HepG2 (cell line): ENCODE data around the gene SEMA4A. TPM values are rescaled to one million over a fixed set of nuclear protein-coding genes. Genes with fewer than 3 reads are reported as not detected.

ENCODE experiments used
- ARID2 ChIP-seq: sonication (generic); formaldehyde crosslinking; IDR thresholded peaks from 2 replicates; pipeline ENCODE4 v1.8.1; 2022; ENCODE audit warnings: mild to moderate bottlenecking, missing genetic modification reagents, borderline replicate concordance
- ATAD3A ChIP-seq: sonication (generic); formaldehyde crosslinking; IDR thresholded peaks from 2 replicates; pipeline ENCODE4 v1.4.0; 2020; ENCODE audit warnings: missing genetic modification reagents
- SMAD3 ChIP-seq: sonication (generic); formaldehyde crosslinking; IDR thresholded peaks from 2 replicates; pipeline ENCODE4 v1.4.0; 2020; ENCODE audit warnings: missing genetic modification reagents
- ZBTB8A ChIP-seq: sonication (generic); formaldehyde crosslinking; IDR thresholded peaks from 2 replicates; pipeline ENCODE4 v1.4.0; 2020; ENCODE audit warnings: mild to moderate bottlenecking, low read depth, missing genetic modification reagents, borderline replicate concordance
- ZNF263 ChIP-seq: sonication (generic); formaldehyde crosslinking; IDR thresholded peaks from 2 replicates; pipeline ENCODE4 v1.4.0; 2020; ENCODE audit warnings: missing genetic modification reagents
- ZNF331 ChIP-seq: sonication (generic); formaldehyde crosslinking; IDR thresholded peaks from 2 replicates; pipeline ENCODE4 v1.4.0; 2020; ENCODE audit warnings: missing genetic modification reagents
- ZNF724P ChIP-seq: sonication (generic); formaldehyde crosslinking; IDR thresholded peaks from 2 replicates; pipeline ENCODE4 v1.8.0; 2022; ENCODE audit warnings: missing genetic modification reagents, borderline replicate concordance
- polyA plus RNA-seq, 8 experiments: library from polyadenylated mRNA; depleted of rRNA in 3 of 8; stranded (reverse) in 7 of 8; unstranded in 1 of 8; fragments of >200 nt; fragmentation: Illumina TruSeq in 4 of 8; extraction: Trizol in 4 of 8; gene quantifications; 2 replicates each; pipeline versions ENCODE4 v1.2.1 to v1.2.3, GENCODE V29; 2011 to 2016; ENCODE audit warnings: low read depth in 4 of 8, missing spikeins in 1 of 8, mixed read lengths in 1 of 8; ENCODE audit not compliant: insufficient read depth in 1 of 8
- total RNA-seq, 5 experiments: library from RNA; depleted of rRNA; stranded (reverse); fragments of >200 nt; fragmentation: Illumina TruSeq; extraction: Trizol; gene quantifications; 2 replicates each; pipeline ENCODE4 v1.2.3, GENCODE V29; 2016; ENCODE audit warnings: low read depth in 1 of 5
- TF ChIP-seq, protein P1 (sequence below): sonication (generic); formaldehyde crosslinking; IDR thresholded peaks from 2 replicates; pipeline ENCODE4 v1.4.0; 2020; ENCODE audit warnings: missing genetic modification reagents, borderline replicate concordance
- TF ChIP-seq, protein P2 (sequence below): IDR thresholded peaks from 2 replicates; pipeline ENCODE4 v1.4.0; 2020; ENCODE audit warnings: mild to moderate bottlenecking, missing genetic modification reagents
- TF ChIP-seq, protein P3 (sequence below): sonication (generic); formaldehyde crosslinking; IDR thresholded peaks from 2 replicates; pipeline ENCODE4 v1.5.0; 2020; ENCODE audit warnings: missing genetic modification reagents, mild to moderate bottlenecking, borderline replicate concordance
- TF ChIP-seq, protein P4 (sequence below): sonication (generic); formaldehyde crosslinking; conservative IDR thresholded peaks from 2 replicates; pipeline ENCODE4 v1.4.0; 2020; ENCODE audit warnings: missing genetic modification reagents
- TF ChIP-seq, protein P5 (sequence below): sonication (generic); formaldehyde crosslinking; IDR thresholded peaks from 2 replicates; pipeline ENCODE4 v1.9.0; 2022; ENCODE audit warnings: missing genetic modification reagents, mild to moderate bottlenecking, borderline replicate concordance
- TF ChIP-seq, protein P6 (sequence below): sonication (generic); formaldehyde crosslinking; conservative IDR thresholded peaks from 2 replicates; pipeline ENCODE4 v1.5.0; 2020; ENCODE audit warnings: missing genetic modification reagents

SEMA4A gene
- total and polyA plus RNA-seq, 2 of the 13 experiments (the other 11 are each of a cell fraction or from before 2014, with no cell fraction given) = 0.09 to 0.20 TPM

DNA sequence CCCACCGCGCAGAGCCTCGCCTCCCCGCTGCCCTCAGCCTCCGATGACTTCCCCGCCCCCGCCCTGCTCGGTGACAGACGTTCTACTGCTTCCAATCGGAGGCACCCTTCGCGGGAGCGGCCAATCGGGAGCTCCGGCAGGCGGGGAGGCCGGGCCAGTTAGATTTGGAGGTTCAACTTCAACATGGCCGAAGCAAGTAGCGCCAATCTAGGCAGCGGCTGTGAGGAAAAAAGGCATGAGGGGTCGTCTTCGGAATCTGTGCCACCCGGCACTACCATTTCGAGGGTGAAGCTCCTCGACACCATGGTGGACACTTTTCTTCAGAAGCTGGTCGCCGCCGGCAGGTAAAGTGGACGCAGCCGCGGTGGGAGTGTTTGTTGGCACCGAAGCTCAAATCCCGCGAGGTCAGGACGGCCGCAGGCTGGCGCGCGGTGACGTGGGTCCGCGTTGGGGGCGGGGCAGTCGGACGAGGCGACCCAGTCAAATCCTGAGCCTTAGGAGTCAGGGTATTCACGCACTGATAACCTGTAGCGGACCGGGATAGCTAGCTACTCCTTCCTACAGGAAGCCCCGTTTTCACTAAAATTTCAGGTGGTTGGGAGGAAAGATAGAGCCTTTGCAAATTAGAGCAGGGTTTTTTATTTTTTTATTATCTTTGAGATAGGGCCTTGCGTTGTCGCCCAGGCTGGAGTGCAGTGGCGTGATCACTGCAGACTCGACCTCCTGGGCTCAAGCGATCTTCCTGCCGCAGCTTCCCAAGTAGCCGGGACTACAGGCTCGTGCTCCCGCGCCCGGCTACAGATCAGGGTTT lies 59.7 kb downstream of the SEMA4A start, which contains the start of gene PMF1 (continued):
- peak; percentile 75; the same call in 1 of the 2 replicates for TF ChIP-seq ARID2 (CRISPR knock-in tag)
- TF ChIP-seq, protein P1, sequence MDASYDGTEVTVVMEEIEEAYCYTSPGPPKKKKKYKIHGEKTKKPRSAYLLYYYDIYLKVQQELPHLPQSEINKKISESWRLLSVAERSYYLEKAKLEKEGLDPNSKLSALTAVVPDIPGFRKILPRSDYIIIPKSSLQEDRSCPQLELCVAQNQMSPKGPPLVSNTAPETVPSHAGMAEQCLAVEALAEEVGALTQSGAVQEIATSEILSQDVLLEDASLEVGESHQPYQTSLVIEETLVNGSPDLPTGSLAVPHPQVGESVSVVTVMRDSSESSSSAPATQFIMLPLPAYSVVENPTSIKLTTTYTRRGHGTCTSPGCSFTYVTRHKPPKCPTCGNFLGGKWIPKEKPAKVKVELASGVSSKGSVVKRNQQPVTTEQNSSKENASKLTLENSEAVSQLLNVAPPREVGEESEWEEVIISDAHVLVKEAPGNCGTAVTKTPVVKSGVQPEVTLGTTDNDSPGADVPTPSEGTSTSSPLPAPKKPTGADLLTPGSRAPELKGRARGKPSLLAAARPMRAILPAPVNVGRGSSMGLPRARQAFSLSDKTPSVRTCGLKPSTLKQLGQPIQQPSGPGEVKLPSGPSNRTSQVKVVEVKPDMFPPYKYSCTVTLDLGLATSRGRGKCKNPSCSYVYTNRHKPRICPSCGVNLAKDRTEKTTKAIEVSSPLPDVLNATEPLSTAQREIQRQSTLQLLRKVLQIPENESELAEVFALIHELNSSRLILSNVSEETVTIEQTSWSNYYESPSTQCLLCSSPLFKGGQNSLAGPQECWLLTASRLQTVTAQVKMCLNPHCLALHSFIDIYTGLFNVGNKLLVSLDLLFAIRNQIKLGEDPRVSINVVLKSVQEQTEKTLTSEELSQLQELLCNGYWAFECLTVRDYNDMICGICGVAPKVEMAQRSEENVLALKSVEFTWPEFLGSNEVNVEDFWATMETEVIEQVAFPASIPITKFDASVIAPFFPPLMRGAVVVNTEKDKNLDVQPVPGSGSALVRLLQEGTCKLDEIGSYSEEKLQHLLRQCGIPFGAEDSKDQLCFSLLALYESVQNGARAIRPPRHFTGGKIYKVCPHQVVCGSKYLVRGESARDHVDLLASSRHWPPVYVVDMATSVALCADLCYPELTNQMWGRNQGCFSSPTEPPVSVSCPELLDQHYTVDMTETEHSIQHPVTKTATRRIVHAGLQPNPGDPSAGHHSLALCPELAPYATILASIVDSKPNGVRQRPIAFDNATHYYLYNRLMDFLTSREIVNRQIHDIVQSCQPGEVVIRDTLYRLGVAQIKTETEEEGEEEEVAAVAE (CRISPR knock-in tag) = peak; percentile 68
- TF ChIP-seq, protein P2, sequence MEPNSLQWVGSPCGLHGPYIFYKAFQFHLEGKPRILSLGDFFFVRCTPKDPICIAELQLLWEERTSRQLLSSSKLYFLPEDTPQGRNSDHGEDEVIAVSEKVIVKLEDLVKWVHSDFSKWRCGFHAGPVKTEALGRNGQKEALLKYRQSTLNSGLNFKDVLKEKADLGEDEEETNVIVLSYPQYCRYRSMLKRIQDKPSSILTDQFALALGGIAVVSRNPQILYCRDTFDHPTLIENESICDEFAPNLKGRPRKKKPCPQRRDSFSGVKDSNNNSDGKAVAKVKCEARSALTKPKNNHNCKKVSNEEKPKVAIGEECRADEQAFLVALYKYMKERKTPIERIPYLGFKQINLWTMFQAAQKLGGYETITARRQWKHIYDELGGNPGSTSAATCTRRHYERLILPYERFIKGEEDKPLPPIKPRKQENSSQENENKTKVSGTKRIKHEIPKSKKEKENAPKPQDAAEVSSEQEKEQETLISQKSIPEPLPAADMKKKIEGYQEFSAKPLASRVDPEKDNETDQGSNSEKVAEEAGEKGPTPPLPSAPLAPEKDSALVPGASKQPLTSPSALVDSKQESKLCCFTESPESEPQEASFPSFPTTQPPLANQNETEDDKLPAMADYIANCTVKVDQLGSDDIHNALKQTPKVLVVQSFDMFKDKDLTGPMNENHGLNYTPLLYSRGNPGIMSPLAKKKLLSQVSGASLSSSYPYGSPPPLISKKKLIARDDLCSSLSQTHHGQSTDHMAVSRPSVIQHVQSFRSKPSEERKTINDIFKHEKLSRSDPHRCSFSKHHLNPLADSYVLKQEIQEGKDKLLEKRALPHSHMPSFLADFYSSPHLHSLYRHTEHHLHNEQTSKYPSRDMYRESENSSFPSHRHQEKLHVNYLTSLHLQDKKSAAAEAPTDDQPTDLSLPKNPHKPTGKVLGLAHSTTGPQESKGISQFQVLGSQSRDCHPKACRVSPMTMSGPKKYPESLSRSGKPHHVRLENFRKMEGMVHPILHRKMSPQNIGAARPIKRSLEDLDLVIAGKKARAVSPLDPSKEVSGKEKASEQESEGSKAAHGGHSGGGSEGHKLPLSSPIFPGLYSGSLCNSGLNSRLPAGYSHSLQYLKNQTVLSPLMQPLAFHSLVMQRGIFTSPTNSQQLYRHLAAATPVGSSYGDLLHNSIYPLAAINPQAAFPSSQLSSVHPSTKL (CRISPR knock-in tag) = peak; percentile 34; the same call in 1 of the 2 replicates
- TF ChIP-seq ZNF263 (CRISPR knock-in tag) = peak; percentile 63
- no peak for TF ChIP-seq ZNF331 (CRISPR knock-in tag)
- peak; percentile 48; the same call in 1 of the 2 replicates for TF ChIP-seq SMAD3 (CRISPR knock-in tag)
- TF ChIP-seq, protein P3, sequence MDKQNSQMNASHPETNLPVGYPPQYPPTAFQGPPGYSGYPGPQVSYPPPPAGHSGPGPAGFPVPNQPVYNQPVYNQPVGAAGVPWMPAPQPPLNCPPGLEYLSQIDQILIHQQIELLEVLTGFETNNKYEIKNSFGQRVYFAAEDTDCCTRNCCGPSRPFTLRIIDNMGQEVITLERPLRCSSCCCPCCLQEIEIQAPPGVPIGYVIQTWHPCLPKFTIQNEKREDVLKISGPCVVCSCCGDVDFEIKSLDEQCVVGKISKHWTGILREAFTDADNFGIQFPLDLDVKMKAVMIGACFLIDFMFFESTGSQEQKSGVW (CRISPR knock-in tag) = no peak
- TF ChIP-seq ATAD3A (CRISPR knock-in tag) = no peak
- TF ChIP-seq, protein P4, sequence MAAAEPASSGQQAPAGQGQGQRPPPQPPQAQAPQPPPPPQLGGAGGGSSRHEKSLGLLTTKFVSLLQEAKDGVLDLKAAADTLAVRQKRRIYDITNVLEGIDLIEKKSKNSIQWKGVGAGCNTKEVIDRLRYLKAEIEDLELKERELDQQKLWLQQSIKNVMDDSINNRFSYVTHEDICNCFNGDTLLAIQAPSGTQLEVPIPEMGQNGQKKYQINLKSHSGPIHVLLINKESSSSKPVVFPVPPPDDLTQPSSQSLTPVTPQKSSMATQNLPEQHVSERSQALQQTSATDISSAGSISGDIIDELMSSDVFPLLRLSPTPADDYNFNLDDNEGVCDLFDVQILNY (CRISPR knock-in tag) = peak; percentile 58; the same call in 1 of the 2 replicates
- TF ChIP-seq ZBTB8A = peak; percentile 61; the same call in 1 of the 2 replicates
- TF ChIP-seq, protein P5, sequence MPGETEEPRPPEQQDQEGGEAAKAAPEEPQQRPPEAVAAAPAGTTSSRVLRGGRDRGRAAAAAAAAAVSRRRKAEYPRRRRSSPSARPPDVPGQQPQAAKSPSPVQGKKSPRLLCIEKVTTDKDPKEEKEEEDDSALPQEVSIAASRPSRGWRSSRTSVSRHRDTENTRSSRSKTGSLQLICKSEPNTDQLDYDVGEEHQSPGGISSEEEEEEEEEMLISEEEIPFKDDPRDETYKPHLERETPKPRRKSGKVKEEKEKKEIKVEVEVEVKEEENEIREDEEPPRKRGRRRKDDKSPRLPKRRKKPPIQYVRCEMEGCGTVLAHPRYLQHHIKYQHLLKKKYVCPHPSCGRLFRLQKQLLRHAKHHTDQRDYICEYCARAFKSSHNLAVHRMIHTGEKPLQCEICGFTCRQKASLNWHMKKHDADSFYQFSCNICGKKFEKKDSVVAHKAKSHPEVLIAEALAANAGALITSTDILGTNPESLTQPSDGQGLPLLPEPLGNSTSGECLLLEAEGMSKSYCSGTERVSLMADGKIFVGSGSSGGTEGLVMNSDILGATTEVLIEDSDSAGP (CRISPR knock-in tag) = peak; percentile 82; the same call in 1 of the 2 replicates
- TF ChIP-seq, protein P6, sequence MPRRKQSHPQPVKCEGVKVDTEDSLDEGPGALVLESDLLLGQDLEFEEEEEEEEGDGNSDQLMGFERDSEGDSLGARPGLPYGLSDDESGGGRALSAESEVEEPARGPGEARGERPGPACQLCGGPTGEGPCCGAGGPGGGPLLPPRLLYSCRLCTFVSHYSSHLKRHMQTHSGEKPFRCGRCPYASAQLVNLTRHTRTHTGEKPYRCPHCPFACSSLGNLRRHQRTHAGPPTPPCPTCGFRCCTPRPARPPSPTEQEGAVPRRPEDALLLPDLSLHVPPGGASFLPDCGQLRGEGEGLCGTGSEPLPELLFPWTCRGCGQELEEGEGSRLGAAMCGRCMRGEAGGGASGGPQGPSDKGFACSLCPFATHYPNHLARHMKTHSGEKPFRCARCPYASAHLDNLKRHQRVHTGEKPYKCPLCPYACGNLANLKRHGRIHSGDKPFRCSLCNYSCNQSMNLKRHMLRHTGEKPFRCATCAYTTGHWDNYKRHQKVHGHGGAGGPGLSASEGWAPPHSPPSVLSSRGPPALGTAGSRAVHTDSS (CRISPR knock-in tag) = 0 out of 2 replicates have a peak, but pooled peaks have one; percentile 33
- TF ChIP-seq ZNF724P (CRISPR knock-in tag) = 0 out of 2 replicates have a peak, but pooled peaks have one; percentile 68
